ENCODE data around the gene TMEM150A.

DNA sequence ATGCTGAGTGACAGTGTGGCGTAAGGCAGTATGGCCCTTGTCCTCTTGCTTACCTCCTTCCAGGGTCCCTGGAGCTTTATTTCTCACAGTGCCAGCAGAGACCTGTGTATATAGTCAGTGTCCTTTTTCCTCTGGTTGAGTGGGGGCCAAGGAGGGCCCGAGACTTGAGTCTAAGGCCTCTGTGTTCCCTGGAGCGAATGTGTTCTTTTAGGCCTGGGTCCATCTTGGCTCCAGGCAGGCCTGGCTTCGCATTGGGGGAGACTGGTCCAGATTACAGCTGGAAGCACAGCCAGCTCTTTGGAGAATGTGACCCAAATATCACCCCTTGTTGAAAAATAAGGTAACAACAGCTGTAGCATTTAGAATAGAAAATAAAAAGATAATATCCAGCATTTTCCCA is 13.3 kb downstream of the TMEM150A start:
- TF ChIP-seq CTCF (IDR thresholded peaks at IDR 0.05; ENCODE audit: insufficient read depth, low read length, poor library complexity, severe bottlenecking): no peak
- no peak for TF ChIP-seq EZH2phosphoT487 (conservative IDR thresholded peaks at IDR 0.05; ENCODE audit: low read length)
